GM12891 (cell line): ENCODE data around the gene LCOR.

Source experiments
- PAX5 ChIP-seq: IDR thresholded peaks from 2 replicates; pipeline ENCODE4 v1.6.1; 2011; ENCODE audit warnings: low read length, moderate library complexity, mild to moderate bottlenecking; ENCODE audit not compliant: insufficient read depth, severe bottlenecking
- POLR2A ChIP-seq: IDR thresholded peaks from 2 replicates; pipeline ENCODE4 v1.6.1; 2011; ENCODE audit warnings: low read depth, low read length, control low read depth
- POLR2AphosphoS5 ChIP-seq: IDR thresholded peaks from 2 replicates; pipeline ENCODE4 v1.6.1; 2011; ENCODE audit warnings: low read depth, low read length, control low read depth
- POU2F2 ChIP-seq: IDR thresholded peaks from 2 replicates; pipeline ENCODE4 v1.6.1; 2011; ENCODE audit warnings: low read depth, mild to moderate bottlenecking, control low read depth, low read length, moderate library complexity
- SPI1 ChIP-seq: IDR thresholded peaks from 2 replicates; pipeline ENCODE4 v1.6.1; 2011; ENCODE audit warnings: low read depth, low read length, control low read depth
- TAF1 ChIP-seq: IDR thresholded peaks from 2 replicates; pipeline ENCODE4 v1.6.1; 2011; ENCODE audit warnings: low read depth, low read length, control low read depth

- TF ChIP-seq POLR2AphosphoS5 (no peak), POLR2A (no peak), TAF1 (no peak), SPI1 (no peak), POU2F2 (no peak), PAX5 (no peak)
Measured at GRCh38 chr10:96935810-96936209, 103.7 kb downstream of the LCOR start.
